Cardiac muscle cell (in vitro differentiated cells and primary cell): ENCODE measurements around the gene FARP2. TPM values are rescaled to one million over a fixed set of nuclear protein-coding genes. Genes with fewer than 3 reads are reported as not detected.
A peak's percentile ranks its signal among the peaks of the same experiment; 100 is the strongest.

Experiments used
- DNase-seq, 2 donors: peaks; one replicate each; pipeline versions ENCODE4 v3.0.0 to v3.0.0-alpha.2; 2010 to 2017; ENCODE audit warnings: low read depth in 1 of 2, low spot score in 1 of 2
- H3K27ac ChIP-seq: fragments of 200-600 bp; sonication (generic); 2 replicates; pipeline ENCODE4 v1.5.1; 2016
- H3K27me3 ChIP-seq: fragments of 200-600 bp; sonication (generic); 2 replicates; pipeline ENCODE4 v1.6.0; 2016; ENCODE audit warnings: control low read depth
- H3K36me3 ChIP-seq: fragments of 200-600 bp; sonication (generic); 2 replicates; pipeline ENCODE4 v1.5.1; 2016; ENCODE audit warnings: control low read depth
- H3K4me1 ChIP-seq: fragments of 200-600 bp; sonication (generic); 2 replicates; pipeline ENCODE4 v1.8.1; 2017; ENCODE audit warnings: low read depth, mild to moderate bottlenecking, mixed run types
- H3K4me3 ChIP-seq: fragments of 200-600 bp; sonication (generic); 2 replicates; pipeline ENCODE4 v1.5.1; 2016; ENCODE audit warnings: mild to moderate bottlenecking
- H3K9me3 ChIP-seq: fragments of 200-600 bp; sonication (generic); 2 replicates; pipeline ENCODE4 v1.5.1; 2017; ENCODE audit warnings: low read depth, mild to moderate bottlenecking, control low read depth
- CTCF ChIP-seq: IDR thresholded peaks from 2 replicates; pipeline ENCODE4 v1.5.1; 2012; ENCODE audit warnings: low read depth, mild to moderate bottlenecking, low read length
- polyA plus RNA-seq: library from polyadenylated mRNA; unstranded; fragments of >200 nt; fragmentation: Nextera tagmentation; extraction: Ambion mirVana; gene quantifications from 2 replicates; pipeline ENCODE4 v1.2.1, GENCODE V29; 2016
- total RNA-seq: library from RNA; depleted of rRNA; stranded (reverse); fragments of >200 nt; gene quantifications from 2 replicates; pipeline ENCODE4 v1.2.3, GENCODE V29; 2016

Gene FARP2
- total and polyA plus RNA-seq, 2 experiments from 2014 or later: 24.4 to 26.5 TPM

- no peak overlapping the region for H3K27ac ChIP-seq
- no peak for TF ChIP-seq CTCF
- H3K36me3 ChIP-seq: no peaks in the 10 kb centered on the region
- no peak overlapping the region for H3K4me3 ChIP-seq
- H3K9me3 ChIP-seq: no peaks in the 10 kb centered on the region
- H3K4me1 ChIP-seq: no peaks in the 10 kb centered on the region
- no peak for DNase-seq
- no peaks in the 10 kb centered on the region for H3K27me3 ChIP-seq
Measured at GRCh38 chr2:241482126-241482955, 126.3 kb downstream of the FARP2 start.

- DNase-seq: no peak
- Histone ChIP-seq H3K9me3 (no peaks in the 10 kb centered on the region), H3K36me3 (no peaks in the 10 kb centered on the region), H3K27ac (no peak overlapping the region), H3K4me3 (no peak overlapping the region), H3K27me3 (no peaks in the 10 kb centered on the region), H3K4me1 (no peaks in the 10 kb centered on the region)
- no peak for TF ChIP-seq CTCF
Measured at GRCh38 chr2:241483305-241483704, 127.2 kb downstream of the FARP2 start.

- Histone ChIP-seq H3K4me1 (no peaks in the 10 kb centered on the region), H3K27me3 (no peaks in the 10 kb centered on the region), H3K4me3 (no peak overlapping the region), H3K27ac (no peak overlapping the region), H3K36me3 (no peaks in the 10 kb centered on the region), H3K9me3 (no peaks in the 10 kb centered on the region)
- DNase-seq: no peak
- no peak for TF ChIP-seq CTCF
Measured at GRCh38 chr2:241485172-241485911, 129.3 kb downstream of the FARP2 start.

- Histone ChIP-seq H3K27ac (no peak overlapping the region), H3K36me3 (peaks cover 5% of the 10 kb centered on the region), H3K4me1 (no peaks in the 10 kb centered on the region), H3K27me3 (no peaks in the 10 kb centered on the region), H3K9me3 (no peaks in the 10 kb centered on the region), H3K4me3 (no peak overlapping the region)
- no peak for TF ChIP-seq CTCF
- no peak for DNase-seq
Measured at GRCh38 chr2:241489088-241489487, 133.0 kb downstream of the FARP2 start.

GRCh38 chr2:241489733-241490680 is 133.9 kb downstream of the FARP2 start:
- TF ChIP-seq CTCF: no peak
- peak overlapping the region; percentile 54 for H3K27ac ChIP-seq
- H3K27me3 ChIP-seq: no peaks in the 10 kb centered on the region
- peaks cover 8% of the 10 kb centered on the region for H3K36me3 ChIP-seq
- no peaks in the 10 kb centered on the region for H3K4me1 ChIP-seq
- H3K9me3 ChIP-seq: no peaks in the 10 kb centered on the region
- DNase-seq: no peak
- H3K4me3 ChIP-seq: no peak overlapping the region
